Naive thymus-derived CD8-positive, alpha-beta T cell (primary cell): ENCODE data around the gene EFNA4. TPM values are rescaled to one million over a fixed set of nuclear protein-coding genes. Genes with fewer than 3 reads are reported as not detected.

ENCODE experiments used
- ATAC-seq, 2 donors: fragments of 150-1000 bp; cut with Tn5 transposase in 1 of 2; sonication (Bioruptor Pico), chemical (Tn5 transposase) in 1 of 2; 1 replicate in 1 of 2; 2 replicates in 1 of 2; pipeline ENCODE4 v1.10.0; 2021; ENCODE audit warnings: mild to moderate bottlenecking in 2 of 2, moderate library complexity in 2 of 2
- POLR2A ChIA-PET: fragments of 350-600 bp; sonication (Branson Sonifier 250); formaldehyde crosslinking; loops from one replicate; lab custom pipeline; 2021; ENCODE audit warnings: antibody characterized with exemption; lab: Charles Lee
- DNase-seq, 10 donors: peaks; one replicate each; pipeline versions ENCODE4 v3.0.0 to v3.0.0-alpha.2; 2020 to 2022
- H3K27ac Mint-ChIP-seq, 10 donors: one replicate each; pipeline ENCODE4 v1.8.0; 2020 to 2022; ENCODE audit warnings: mild to moderate bottlenecking in 10 of 10, mixed read lengths in 10 of 10, moderate library complexity in 4 of 10, inconsistent platforms in 1 of 10
- H3K27me3 Mint-ChIP-seq, 5 donors: one replicate each; pipeline ENCODE4 v1.8.0; 2021 to 2022; ENCODE audit warnings: mixed read lengths in 5 of 5
- H3K36me3 Mint-ChIP-seq, 3 donors: one replicate each; pipeline ENCODE4 v1.8.0; 2020 to 2022; ENCODE audit warnings: mixed read lengths in 3 of 3, mild to moderate bottlenecking in 2 of 3, inconsistent platforms in 1 of 3
- H3K4me1 Mint-ChIP-seq, 4 donors: one replicate each; pipeline ENCODE4 v1.8.0; 2021 to 2022; ENCODE audit warnings: mixed read lengths in 4 of 4
- H3K4me3 Mint-ChIP-seq, 10 donors: one replicate each; pipeline ENCODE4 v1.8.0; 2020 to 2022; ENCODE audit warnings: mild to moderate bottlenecking in 10 of 10, mixed read lengths in 10 of 10, moderate library complexity in 6 of 10, inconsistent platforms in 1 of 10
- H3K9me3 Mint-ChIP-seq, 9 donors: one replicate each; pipeline ENCODE4 v1.8.0; 2020 to 2022; ENCODE audit warnings: mixed read lengths in 9 of 9, mild to moderate bottlenecking in 3 of 9, inconsistent platforms in 1 of 9, moderate library complexity in 1 of 9
- polyA plus RNA-seq, 3 donors: library from polyadenylated mRNA; unstranded; fragments of 300-500 nt; fragmentation: Illumina TruSeq; gene quantifications; one replicate each; pipeline ENCODE4 v1.2.3, GENCODE V29; 2021
- total RNA-seq, 8 experiments: library from RNA in 2 of 8; stranded (reverse) in 2 of 8; gene quantifications; one replicate each; pipeline ENCODE4 v1.2.3 and lab custom pipeline; 2021 to 2026

EFNA4 gene
- total and polyA plus RNA-seq, 5 experiments from 2014 or later, result 1.0 to 5.3 (median 2.6) TPM

DNA sequence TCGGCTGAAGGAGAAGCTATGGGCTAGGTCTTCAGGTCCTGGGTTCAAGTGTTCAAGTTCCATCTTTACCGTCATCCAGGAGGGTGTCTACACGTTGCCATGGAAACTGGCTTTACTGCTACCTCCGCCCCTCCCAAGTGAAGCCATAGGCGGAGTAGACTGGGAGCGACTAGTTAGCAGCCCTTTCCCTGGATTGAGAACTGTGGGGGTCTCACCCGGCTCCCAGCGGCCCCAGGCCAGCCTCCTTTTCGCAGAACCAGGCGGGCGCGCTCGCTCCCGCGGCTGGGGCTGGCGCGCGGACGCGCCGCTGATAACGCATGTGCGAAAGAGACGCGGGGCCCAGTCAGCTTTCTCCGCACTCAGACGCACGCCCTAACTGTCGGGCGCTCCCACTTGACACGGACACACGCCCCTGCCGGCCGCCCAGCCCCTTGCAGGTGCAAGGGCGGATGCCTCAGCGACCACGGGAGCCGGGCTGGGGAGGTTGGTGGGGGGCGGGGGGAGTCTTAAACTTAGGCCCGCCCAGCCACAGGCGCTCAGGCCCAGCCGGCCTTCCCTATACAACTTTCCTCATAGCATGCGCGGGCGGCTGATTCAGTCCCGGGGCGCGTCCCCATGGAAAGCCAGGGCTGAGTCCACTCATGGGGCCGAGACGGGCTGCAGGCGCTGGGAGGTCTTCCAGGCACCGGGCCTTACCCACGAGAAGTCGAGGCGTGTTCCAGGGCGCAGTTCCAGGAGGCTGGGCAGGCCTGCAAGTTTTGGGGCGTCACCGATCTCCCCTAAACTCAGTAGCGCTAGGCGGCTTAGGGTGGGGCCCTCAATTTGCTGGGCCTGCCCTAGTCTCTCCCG, 7.4 kb downstream of the EFNA4 start:
- POLR2A ChIA-PET, result interaction anchor here (0.6 to 2.4 kb wide), 6 partner anchors 9 to 115 kb away, joined by 3 to 14 read pairs (median 6); partner anchors contain the start of genes ADAM15 and PBXIP1
- Mint-ChIP-seq H3K36me3 (peaks cover 0 to 20% (median 0%) of the 10 kb centered on the region in 3 donors), H3K4me3 (peak overlapping the region; percentile 58 to 78 (median 64)), H3K27me3 (no peaks in the 10 kb centered on the region), H3K9me3 (no peaks in the 10 kb centered on the region), H3K4me1 (peaks cover 14 to 51% (median 39%) of the 10 kb centered on the region in 4 donors), H3K27ac (peak overlapping the region in 7 of 10 donors; percentile 41 to 90 (median 57))
- ATAC-seq (peak; percentile 97 to 98), DNase-seq (peak; percentile 64 to 90 (median 82))

DNA sequence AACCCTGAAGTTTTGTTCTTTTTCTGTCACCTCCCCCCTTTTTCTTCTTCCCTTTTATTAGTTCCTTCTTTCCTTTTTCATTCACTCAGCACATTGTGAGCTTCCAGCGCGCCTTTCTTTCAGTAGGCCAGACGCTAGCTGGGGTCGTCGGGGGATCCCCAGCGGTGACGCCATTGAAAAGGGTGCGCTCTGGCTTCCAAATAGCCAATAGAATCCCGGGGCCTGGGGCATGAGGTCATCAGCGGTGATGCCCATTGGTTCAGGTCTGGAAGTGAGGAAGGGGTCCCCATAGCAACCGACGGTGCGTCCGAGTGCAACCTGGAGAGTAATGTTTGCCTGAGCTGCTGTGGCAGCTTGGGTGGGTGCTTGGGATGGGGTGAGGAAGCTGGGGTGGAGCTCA, 8.2 kb downstream of the EFNA4 start:
- Mint-ChIP-seq H3K4me3 (peak overlapping the region in 9 of 10 donors; percentile 58 to 78 (median 63)), H3K4me1 (peaks cover 13 to 43% (median 37%) of the 10 kb centered on the region in 4 donors), H3K27ac (peak overlapping the region in 5 of 10 donors; percentile 43 to 88 (median 76))

DNA sequence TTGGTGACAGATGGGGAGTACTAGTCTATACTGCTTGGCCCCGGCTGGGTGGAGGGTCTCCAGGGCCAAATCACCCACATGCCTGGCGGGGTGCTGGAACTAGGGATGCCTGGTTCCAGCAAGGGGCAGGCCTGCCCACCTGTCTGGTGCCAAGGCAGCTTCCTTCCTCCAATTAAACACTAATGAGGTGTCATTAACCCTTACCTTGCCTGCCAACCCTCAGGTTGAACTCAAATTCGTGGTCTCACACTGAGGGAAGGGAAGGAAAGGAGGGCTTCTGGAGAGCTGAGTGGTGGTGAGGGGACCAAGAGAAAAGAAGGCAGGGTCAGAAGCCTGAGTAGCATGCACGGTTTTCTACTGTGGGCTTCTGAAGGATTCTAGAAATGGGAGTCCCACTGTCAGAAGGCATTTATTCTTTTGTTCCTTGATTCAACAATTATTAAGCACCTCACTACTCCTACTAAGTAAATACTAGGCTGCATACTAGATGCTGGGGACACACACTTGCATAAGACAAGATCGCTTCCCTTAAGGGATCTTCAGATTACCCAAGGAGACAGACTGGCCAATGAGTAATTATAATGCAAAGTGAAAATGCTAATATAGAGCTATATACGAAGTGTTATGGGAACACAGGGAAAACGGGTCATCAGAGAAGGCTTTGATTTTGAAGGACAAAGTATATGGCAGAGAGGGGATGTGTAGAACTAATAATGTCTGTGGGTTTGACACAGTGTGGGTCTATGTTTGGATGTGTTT, 9.2 kb downstream of the EFNA4 start:
- peaks cover 0 to 9% (median 0%) of the 10 kb centered on the region in 3 donors for H3K36me3 Mint-ChIP-seq
- peak overlapping the region in 1 of 10 donors; percentile 73 for H3K4me3 Mint-ChIP-seq
- no peak for DNase-seq
- H3K27ac Mint-ChIP-seq, result peak overlapping the region in 1 of 10 donors; percentile 41
- ATAC-seq, result no peak
- POLR2A ChIA-PET, result interaction anchor here (0.5 to 1.0 kb wide), 2 partner anchors 9 to 547 kb away, joined by 5 to 6 read pairs; partner anchors contain the start of gene EFNA4
- H3K9me3 Mint-ChIP-seq, result no peaks in the 10 kb centered on the region
- H3K4me1 Mint-ChIP-seq, result peaks cover 13 to 39% (median 38%) of the 10 kb centered on the region in 4 donors
- H3K27me3 Mint-ChIP-seq, result no peaks in the 10 kb centered on the region

More for the DNA sequence above, 8.2 kb downstream of the EFNA4 start:
- Mint-ChIP-seq H3K36me3 (peaks cover 0 to 15% (median 0%) of the 10 kb centered on the region in 3 donors), H3K27me3 (no peaks in the 10 kb centered on the region), H3K9me3 (no peaks in the 10 kb centered on the region)
- POLR2A ChIA-PET, result interaction anchor here (0.6 kb wide), 1 partner anchor 100 kb away, joined by 3 read pairs; no protein-coding TSS in a partner anchor
- ATAC-seq, result no peak
- no peak for DNase-seq

DNA sequence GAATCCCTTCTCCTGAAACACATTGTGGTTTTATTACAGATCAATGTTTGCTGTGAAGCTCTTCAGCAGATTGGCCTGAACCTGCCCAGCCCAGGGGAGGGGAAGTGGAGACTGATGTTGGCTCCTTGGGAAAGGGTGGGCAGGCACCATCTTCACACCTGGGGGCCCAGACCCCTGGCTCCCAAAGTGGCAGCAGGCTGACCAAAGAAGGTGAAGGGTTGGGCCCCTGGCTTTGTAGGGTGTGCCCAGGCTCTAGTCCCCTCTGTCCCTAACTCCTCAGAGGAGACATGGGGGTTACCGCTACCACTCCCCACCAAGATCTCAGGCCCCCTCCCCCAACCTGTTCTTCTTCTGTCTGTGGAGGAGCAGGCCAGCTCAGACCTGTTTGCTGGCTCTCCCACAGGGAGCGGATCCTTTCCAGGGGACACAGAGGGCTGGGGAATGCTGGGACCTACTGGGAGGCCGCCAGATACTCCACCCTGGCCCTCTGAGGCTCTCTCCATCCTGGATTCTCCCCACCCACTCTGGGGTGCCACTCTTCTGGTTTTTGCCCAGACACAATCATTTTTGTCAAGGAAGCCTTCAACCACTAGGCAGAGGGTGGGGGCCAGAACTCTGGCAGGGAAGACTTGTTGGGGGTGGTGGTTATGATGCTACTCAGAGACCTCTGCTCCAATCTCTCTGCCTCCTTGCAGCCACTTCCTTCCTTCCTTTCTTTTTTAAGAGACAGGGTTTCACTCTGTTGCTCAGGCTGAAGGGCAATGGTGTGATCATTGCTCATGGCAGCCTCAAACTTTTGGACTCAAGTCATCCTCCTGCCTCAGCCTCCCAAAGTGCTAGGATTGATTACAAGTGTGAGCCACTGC, 10.1 kb downstream of the EFNA4 start:
- DNase-seq, result peak in 2 of 10 donors; percentile 25 to 31
- no peaks in the 10 kb centered on the region for H3K27me3 Mint-ChIP-seq
- POLR2A ChIA-PET, result no interaction called here

DNA sequence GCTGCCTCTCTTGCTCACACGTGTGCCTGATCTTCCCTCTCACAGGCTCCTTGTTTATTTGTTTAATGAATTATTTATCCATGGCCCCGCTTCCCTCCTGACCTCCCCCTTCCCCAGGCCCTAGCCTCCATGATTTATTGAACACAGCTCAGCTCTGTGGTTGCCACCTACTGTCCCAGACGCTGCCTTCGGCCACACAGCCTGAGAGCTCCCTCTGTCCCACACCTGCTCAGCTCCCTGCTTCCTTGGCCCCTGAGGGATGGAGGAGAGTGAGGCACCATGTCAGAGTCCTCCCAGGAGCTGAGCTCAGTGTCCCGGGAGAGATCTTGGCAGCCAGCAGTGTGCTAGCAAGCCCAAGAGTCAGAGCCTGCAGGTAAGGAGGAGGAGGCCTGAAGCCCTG, 12.0 kb downstream of the EFNA4 start:
- no peaks in the 10 kb centered on the region for H3K9me3 Mint-ChIP-seq
- no peak overlapping the region for H3K27ac Mint-ChIP-seq
- H3K36me3 Mint-ChIP-seq, result no peaks in the 10 kb centered on the region
- H3K27me3 Mint-ChIP-seq, result peaks cover 4 to 10% (median 5%) of the 10 kb centered on the region in 5 donors
- DNase-seq, result no peak
- H3K4me3 Mint-ChIP-seq, result no peak overlapping the region
- POLR2A ChIA-PET, result interaction anchor here (0.6 to 1.4 kb wide), 3 partner anchors 9 to 24 kb away, joined by 3 read pairs; no protein-coding TSS in a partner anchor
- no peak for ATAC-seq
- peaks cover 20 to 49% (median 44%) of the 10 kb centered on the region in 4 donors for H3K4me1 Mint-ChIP-seq

More for the DNA sequence above, 10.1 kb downstream of the EFNA4 start:
- H3K4me3 Mint-ChIP-seq, result peak overlapping the region in 1 of 10 donors; percentile 35
- H3K27ac Mint-ChIP-seq, result no peak overlapping the region
- ATAC-seq, result peak in 1 of 2 donors; percentile 9
- H3K36me3 Mint-ChIP-seq, result peaks cover 0 to 4% (median 0%) of the 10 kb centered on the region in 3 donors
- no peaks in the 10 kb centered on the region for H3K9me3 Mint-ChIP-seq
- H3K4me1 Mint-ChIP-seq, result peaks cover 15 to 43% (median 39%) of the 10 kb centered on the region in 4 donors

DNA sequence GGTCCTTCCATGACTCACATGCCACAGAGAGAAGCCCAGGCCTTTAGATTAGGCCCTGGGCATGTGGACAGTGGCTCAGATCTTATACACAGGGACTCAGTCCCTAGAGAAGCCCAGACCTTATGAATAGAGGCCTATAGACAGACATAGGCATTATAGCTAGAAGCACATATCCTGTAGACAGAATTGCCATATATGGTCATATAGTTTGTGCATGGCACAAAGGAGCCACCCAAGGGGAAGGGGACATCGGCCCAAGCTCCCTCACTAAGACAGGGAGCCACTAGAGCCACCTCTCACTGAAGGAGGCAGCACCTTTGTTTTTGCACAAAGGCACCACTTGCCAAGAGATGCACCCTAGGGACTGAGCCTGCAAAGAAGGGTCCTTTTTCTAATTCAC, 12.8 kb downstream of the EFNA4 start:
- DNase-seq (no peak), ATAC-seq (no peak)
- H3K27me3 Mint-ChIP-seq, result peaks cover 7 to 15% (median 8%) of the 10 kb centered on the region in 5 donors
- no peaks in the 10 kb centered on the region for H3K36me3 Mint-ChIP-seq
- H3K4me1 Mint-ChIP-seq, result peaks cover 21 to 47% (median 44%) of the 10 kb centered on the region in 4 donors
- POLR2A ChIA-PET, result interaction anchor here (1.0 to 1.1 kb wide), 2 partner anchors 8 to 24 kb away, joined by 3 to 5 read pairs; no protein-coding TSS in a partner anchor
- H3K9me3 Mint-ChIP-seq, result no peaks in the 10 kb centered on the region
- no peak overlapping the region for H3K4me3 Mint-ChIP-seq
- no peak overlapping the region for H3K27ac Mint-ChIP-seq

DNA sequence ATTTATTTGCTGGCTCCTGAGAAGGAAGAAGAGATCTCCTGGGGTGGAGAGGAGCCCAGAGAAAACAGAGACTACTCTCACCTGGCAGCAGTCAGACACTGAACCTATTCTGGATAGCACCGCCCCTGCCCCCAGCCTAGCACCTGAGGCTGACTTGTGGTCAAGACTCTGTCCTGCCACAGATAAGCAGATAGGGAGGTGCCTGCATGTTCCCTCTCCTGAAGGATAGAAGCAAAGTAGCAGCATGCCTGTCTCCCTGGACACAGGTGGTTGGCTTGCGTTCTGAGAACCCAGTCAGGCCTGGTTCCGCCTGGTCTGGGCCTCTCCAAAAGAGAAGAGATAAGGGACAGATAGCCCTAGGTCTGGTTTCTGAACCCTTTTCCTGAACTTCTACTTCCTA, 13.8 kb downstream of the EFNA4 start:
- peaks cover 19 to 46% (median 43%) of the 10 kb centered on the region in 4 donors for H3K4me1 Mint-ChIP-seq
- peak overlapping the region in 2 of 10 donors; percentile 0 to 54 for H3K27ac Mint-ChIP-seq
- H3K36me3 Mint-ChIP-seq, result no peaks in the 10 kb centered on the region
- H3K4me3 Mint-ChIP-seq, result peak overlapping the region in 8 of 10 donors; percentile 5 to 81 (median 40)
- no peaks in the 10 kb centered on the region for H3K9me3 Mint-ChIP-seq
- POLR2A ChIA-PET, result interaction anchor here (0.6 kb wide), 1 partner anchor 95 kb away, joined by 3 read pairs; no protein-coding TSS in a partner anchor
- no peak for DNase-seq
- ATAC-seq, result no peak
- H3K27me3 Mint-ChIP-seq, result peaks cover 10 to 24% (median 14%) of the 10 kb centered on the region in 5 donors

DNA sequence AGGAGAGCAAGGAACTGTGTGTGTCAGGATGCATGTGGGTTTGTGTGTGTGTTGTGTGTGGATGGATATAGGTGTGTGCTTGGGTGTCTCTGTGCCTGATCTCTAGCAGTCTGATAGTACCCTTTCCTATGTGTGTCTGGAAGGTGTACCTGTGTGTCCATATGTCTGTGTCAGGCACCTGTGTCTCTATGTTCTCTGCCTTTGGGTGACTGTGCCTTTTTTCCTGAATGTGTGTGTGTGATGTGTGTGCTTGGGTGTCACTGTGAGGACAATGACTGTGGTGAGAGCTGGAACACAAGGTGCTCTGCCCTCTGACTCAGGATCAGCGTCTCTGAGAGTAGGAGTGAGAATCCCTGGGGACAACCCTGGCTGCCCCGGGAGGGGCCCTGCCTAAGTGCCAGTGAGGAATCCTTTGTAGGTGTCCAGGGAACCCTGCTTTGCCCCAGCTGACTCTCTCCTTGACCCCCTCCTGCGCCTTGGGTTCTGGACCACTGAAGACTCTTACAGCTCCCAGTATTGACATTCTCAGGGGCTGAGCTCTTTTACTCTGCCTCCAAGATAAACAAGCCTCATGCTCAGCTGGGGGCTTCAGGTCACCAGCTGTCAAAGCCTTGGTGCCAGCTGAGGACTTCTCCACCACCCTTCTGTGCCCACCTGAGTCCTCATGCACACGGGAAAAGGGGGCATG, 14.4 kb downstream of the EFNA4 start:
- DNase-seq (no peak), ATAC-seq (no peak)
- H3K27ac Mint-ChIP-seq, result peak overlapping the region in 2 of 10 donors; percentile 0 to 71
- H3K4me3 Mint-ChIP-seq, result peak overlapping the region; percentile 42 to 88 (median 60)
- H3K9me3 Mint-ChIP-seq, result no peaks in the 10 kb centered on the region
- peaks cover 12 to 30% (median 19%) of the 10 kb centered on the region in 5 donors for H3K27me3 Mint-ChIP-seq
- no peaks in the 10 kb centered on the region for H3K36me3 Mint-ChIP-seq
- POLR2A ChIA-PET, result interaction anchor here (0.7 to 1.4 kb wide), 2 partner anchors 14 to 32 kb away, joined by 4 to 7 read pairs; partner anchors contain the start of gene EFNA4
- peaks cover 19 to 48% (median 46%) of the 10 kb centered on the region in 4 donors for H3K4me1 Mint-ChIP-seq

DNA sequence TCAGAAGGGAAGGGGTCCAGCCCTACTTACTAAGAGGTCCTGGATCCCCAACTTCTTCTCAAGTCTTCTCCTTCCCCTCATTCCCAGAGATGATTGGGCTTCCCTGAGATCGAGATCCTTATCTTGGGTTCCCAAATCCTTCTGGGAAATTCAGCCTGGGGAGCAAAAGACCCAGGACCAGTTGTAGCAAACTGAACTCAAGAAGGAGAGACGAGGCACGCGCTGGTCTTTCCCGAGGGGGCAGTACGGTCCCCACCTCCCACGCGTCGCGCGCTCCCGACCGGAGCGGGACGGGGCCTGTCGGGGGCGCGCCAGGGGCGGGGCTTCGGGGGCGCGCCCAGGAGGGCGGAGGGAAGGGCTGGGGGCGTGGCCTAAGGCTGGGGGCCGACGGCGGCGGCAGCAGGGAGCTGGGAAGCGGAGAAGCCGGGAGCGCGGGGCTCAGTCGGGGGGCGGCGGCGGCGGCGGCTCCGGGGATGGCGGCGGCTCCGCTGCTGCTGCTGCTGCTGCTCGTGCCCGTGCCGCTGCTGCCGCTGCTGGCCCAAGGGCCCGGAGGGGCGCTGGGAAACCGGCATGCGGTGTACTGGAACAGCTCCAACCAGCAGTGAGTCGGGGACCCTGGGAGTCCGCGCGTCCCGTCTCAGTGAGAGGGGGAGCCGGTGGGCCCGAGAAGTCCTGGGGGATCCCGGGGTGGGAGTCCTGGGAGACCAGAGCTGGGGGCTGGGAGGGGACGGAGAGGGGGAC, 15.1 kb downstream of the EFNA4 start, which contains the start of gene EFNA3:
TSS of gene EFNA3 (plus strand) at position 369 of the 741 bp plus-strand sequence. CDS start at position 474, 105 bp downstream.
- DNase-seq (peak in 7 of 10 donors; percentile 46 to 67 (median 48)), ATAC-seq (peak; percentile 24 to 37)
- Mint-ChIP-seq H3K4me1 (peaks cover 18 to 44% (median 42%) of the 10 kb centered on the region in 4 donors), H3K9me3 (no peaks in the 10 kb centered on the region), H3K27ac (peak within 1 kb of the TSS in 9 of 10 donors; percentile 0 to 89 (median 62)), H3K27me3 (peaks cover 13 to 37% (median 21%) of the 10 kb centered on the region in 5 donors), H3K36me3 (no peaks in the 10 kb centered on the region), H3K4me3 (peak within 1 kb of the TSS; percentile 71 to 91 (median 84))
- POLR2A ChIA-PET, result interaction anchor here (0.7 to 2.8 kb wide), 5 partner anchors 8 to 33 kb away, joined by 4 to 14 read pairs (median 7); partner anchors contain the start of gene EFNA4

DNA sequence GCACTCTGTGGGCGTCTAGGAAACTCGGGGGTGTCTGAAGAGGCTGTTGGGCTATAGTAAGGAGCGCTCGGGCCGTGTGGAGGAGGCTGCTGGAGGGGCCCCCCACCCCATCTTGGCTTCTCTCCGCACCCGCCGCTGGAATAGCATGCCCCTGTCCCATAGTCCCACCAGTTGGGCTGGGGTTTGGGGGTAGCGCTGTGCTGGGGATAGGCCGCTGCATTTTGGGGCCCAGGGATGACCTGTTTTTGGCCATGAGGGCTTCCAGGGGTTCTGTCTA, 15.6 kb downstream of the EFNA4 start:
- ATAC-seq, result peak; percentile 5 to 7
- H3K4me3 Mint-ChIP-seq, result peak overlapping the region; percentile 71 to 91 (median 84)
- H3K36me3 Mint-ChIP-seq, result no peaks in the 10 kb centered on the region
- H3K9me3 Mint-ChIP-seq, result no peaks in the 10 kb centered on the region
- DNase-seq, result peak in 2 of 10 donors; percentile 22 to 31
- H3K27me3 Mint-ChIP-seq, result peaks cover 17 to 42% (median 25%) of the 10 kb centered on the region in 5 donors
- peak overlapping the region in 8 of 10 donors; percentile 1 to 89 (median 62) for H3K27ac Mint-ChIP-seq
- peaks cover 22 to 45% (median 42%) of the 10 kb centered on the region in 4 donors for H3K4me1 Mint-ChIP-seq
- POLR2A ChIA-PET, result interaction anchor here (1.4 to 2.8 kb wide), 4 partner anchors 9 to 28 kb away, joined by 4 to 14 read pairs (median 7); partner anchors contain the start of gene EFNA4
